ENCODE results near the gene BMPR1A. TPM values are rescaled to one million over a fixed set of nuclear protein-coding genes. Genes with fewer than 3 reads are reported as not detected.

The BMPR1A gene
- total RNA-seq, 1 donor from 2014 or later, result 32.6 TPM

- H3K36me3 ChIP-seq (ENCODE audit: control insufficient read depth, insufficient read depth, low read length), result no peaks in the 10 kb centered on the region
- TF ChIP-seq CTCF (IDR thresholded peaks at IDR 0.05; ENCODE audit: insufficient read depth, low read length, severe bottlenecking), result no peak
- no peaks in the 10 kb centered on the region for H3K27me3 ChIP-seq (ENCODE audit: control insufficient read depth, insufficient read depth, low read length)
- DNase-seq (ENCODE audit: low read depth) (no peak), FAIRE-seq (no peak)
- H3K4me3 ChIP-seq (ENCODE audit: low read depth, low read length), result no peak overlapping the region
Observed at GRCh38 chr10:86709396-86710185, 46.8 kb upstream of the BMPR1A start.

GRCh38 chr10:86710987-86711512 lies 45.4 kb upstream of the BMPR1A start:
- Histone ChIP-seq H3K36me3 (ENCODE audit: control insufficient read depth, insufficient read depth, low read length) (no peaks in the 10 kb centered on the region), H3K27me3 (ENCODE audit: control insufficient read depth, insufficient read depth, low read length) (no peaks in the 10 kb centered on the region), H3K4me3 (ENCODE audit: low read depth, low read length) (peak overlapping the region; percentile 69)
- TF ChIP-seq CTCF (IDR thresholded peaks at IDR 0.05; ENCODE audit: insufficient read depth, low read length, severe bottlenecking), result peak; percentile 86
- DNase-seq (ENCODE audit: low read depth) (peak; percentile 64), FAIRE-seq (no peak)

- Histone ChIP-seq H3K27me3 (ENCODE audit: control insufficient read depth, insufficient read depth, low read length) (no peaks in the 10 kb centered on the region), H3K4me3 (ENCODE audit: low read depth, low read length) (peak overlapping the region; percentile 69), H3K36me3 (ENCODE audit: control insufficient read depth, insufficient read depth, low read length) (no peaks in the 10 kb centered on the region)
- no peak for TF ChIP-seq CTCF (IDR thresholded peaks at IDR 0.05; ENCODE audit: insufficient read depth, low read length, severe bottlenecking)
- FAIRE-seq, result no peak
- DNase-seq (ENCODE audit: low read depth), result peak; percentile 39
Observed at GRCh38 chr10:86711513-86712316, 44.7 kb upstream of the BMPR1A start.

GRCh38 chr10:86712317-86712707 lies 44.1 kb upstream of the BMPR1A start:
- no peak for TF ChIP-seq CTCF (IDR thresholded peaks at IDR 0.05; ENCODE audit: insufficient read depth, low read length, severe bottlenecking)
- DNase-seq (ENCODE audit: low read depth), result peak; percentile 4
- no peak for FAIRE-seq
- H3K36me3 ChIP-seq (ENCODE audit: control insufficient read depth, insufficient read depth, low read length), result no peaks in the 10 kb centered on the region
- H3K4me3 ChIP-seq (ENCODE audit: low read depth, low read length), result peak overlapping the region; percentile 69
- no peaks in the 10 kb centered on the region for H3K27me3 ChIP-seq (ENCODE audit: control insufficient read depth, insufficient read depth, low read length)

- Histone ChIP-seq H3K36me3 (ENCODE audit: control insufficient read depth, insufficient read depth, low read length) (no peaks in the 10 kb centered on the region), H3K4me3 (ENCODE audit: low read depth, low read length) (no peak overlapping the region), H3K27me3 (ENCODE audit: control insufficient read depth, insufficient read depth, low read length) (no peaks in the 10 kb centered on the region)
- no peak for FAIRE-seq
- TF ChIP-seq CTCF (IDR thresholded peaks at IDR 0.05; ENCODE audit: insufficient read depth, low read length, severe bottlenecking), result no peak
- DNase-seq (ENCODE audit: low read depth), result no peak
Observed at GRCh38 chr10:86715156-86715795, 41.1 kb upstream of the BMPR1A start.
